ENCODE measurements around the gene SLC30A2. TPM values are rescaled to one million over a fixed set of nuclear protein-coding genes. Genes with fewer than 3 reads are reported as not detected.

SLC30A2 gene
- total and polyA plus RNA-seq, 10 of the 15 experiments (the other 5 are each of a cell fraction or from before 2014, with no cell fraction given), result 0.13 TPM; not detected in 9

DNA sequence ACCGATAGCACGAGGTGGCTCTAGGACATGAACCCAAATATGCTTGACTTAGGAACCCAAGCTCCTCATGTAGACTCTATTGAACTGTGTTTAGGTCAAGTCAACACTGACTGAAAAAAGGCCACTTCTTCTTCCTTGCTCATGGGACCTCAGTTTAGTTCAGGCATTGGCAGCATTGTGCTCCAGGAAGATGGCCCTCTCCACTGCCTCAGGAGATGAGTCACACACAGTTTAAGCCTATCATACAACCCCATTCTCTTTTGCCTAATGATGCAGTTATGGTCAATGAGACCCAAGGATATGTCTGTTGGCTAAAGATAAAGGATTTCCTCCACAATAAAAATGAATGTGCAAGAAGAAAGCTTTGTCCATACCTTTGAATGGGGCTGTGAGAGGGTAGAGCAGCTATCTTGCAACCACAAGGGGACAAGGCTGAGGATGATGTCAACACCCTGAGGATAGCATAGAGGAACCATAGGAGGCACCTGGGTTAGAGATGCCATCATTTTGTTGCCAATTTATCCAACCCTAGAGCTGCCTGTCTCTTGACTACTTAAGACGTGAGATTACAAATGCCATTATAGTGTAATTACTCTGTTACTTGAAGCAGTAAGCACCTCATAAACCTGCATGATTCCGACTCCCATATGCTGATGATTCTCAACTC lies 24.5 kb upstream of the SLC30A2 start (continued):
- no peak for TF ChIP-seq PAX8 (IDR thresholded peaks at IDR 0.05)
- TF ChIP-seq YBX1 (IDR thresholded peaks at IDR 0.05), result no peak

DNA sequence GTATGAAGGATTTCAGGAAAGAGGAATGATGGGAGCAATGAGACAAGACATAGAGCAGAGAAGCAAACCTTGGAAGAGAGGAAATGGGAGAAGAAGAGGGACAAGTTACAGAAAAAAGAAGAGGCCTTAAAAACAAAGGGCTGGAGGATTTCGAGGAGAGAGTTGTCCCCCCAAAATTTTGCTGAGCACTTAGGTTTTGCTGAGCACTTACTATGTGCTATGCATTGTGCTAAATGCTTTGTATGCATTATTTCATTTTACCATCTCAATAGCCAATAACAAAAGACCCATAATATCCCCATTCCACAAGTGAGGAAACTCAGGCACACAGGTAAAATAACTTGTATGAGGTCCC lies 24.0 kb upstream of the SLC30A2 start:
- no peaks in the 10 kb centered on the region for H3K4me1 ChIP-seq (ENCODE audit: control insufficient read depth, insufficient read depth, low read length)
- ATAC-seq (no peak), DNase-seq (ENCODE audit: low read depth, low spot score) (no peak), FAIRE-seq (no peak)
- TF ChIP-seq, protein P1, sequence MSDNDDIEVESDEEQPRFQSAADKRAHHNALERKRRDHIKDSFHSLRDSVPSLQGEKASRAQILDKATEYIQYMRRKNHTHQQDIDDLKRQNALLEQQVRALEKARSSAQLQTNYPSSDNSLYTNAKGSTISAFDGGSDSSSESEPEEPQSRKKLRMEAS (IDR thresholded peaks at IDR 0.05; ENCODE audit: low read depth, low read length), result no peak
- TF ChIP-seq HDAC6 (IDR thresholded peaks at IDR 0.05; ENCODE audit: unreplicated experiment) (no peak), PML (IDR thresholded peaks at IDR 0.05; ENCODE audit: low read length) (no peak), ETV6 (conservative IDR thresholded peaks at IDR 0.05 in 1 of 2, IDR thresholded peaks at IDR 0.05 in 1 of 2; ENCODE audit: borderline replicate concordance in 1 of 2, low read depth in 1 of 2) (no peak), NR2F1 (conservative IDR thresholded peaks at IDR 0.05) (no peak), ASH2L (IDR thresholded peaks at IDR 0.05; ENCODE audit: borderline replicate concordance, low read depth) (no peak)
- ChIA-PET CTCF (no interaction called here), RAD21 (ENCODE audit: unreplicated experiment) (no interaction called here), POLR2A (no interaction called here), SMC1A (ENCODE audit: uncharacterized antibody, unreplicated experiment) (no interaction called here)
- in situ Hi-C loops (cut with MboI), result no loop called here
- no peaks in the 10 kb centered on the region for H3K9me3 ChIP-seq (replicated peaks; ENCODE audit: control insufficient read depth, insufficient read depth, low read length)
- H3K4me2 ChIP-seq (ENCODE audit: control insufficient read depth, insufficient read depth), result no peak overlapping the region
- peaks cover 0 to 7% of the 10 kb centered on the region in 2 experiments; a peak in 2 of 4 replicates for H3K27me3 ChIP-seq (replicated peaks in 1 of 2; ENCODE audit: control insufficient read depth in 2 of 2, insufficient read depth in 2 of 2, low read length in 1 of 2)
- H2AFZ ChIP-seq (ENCODE audit: control insufficient read depth, low read depth, low read length), result no peak overlapping the region
- 0% methylated on average over 1 of the region's 1 CpG for WGBS (ENCODE audit: insufficient coverage, insufficient replicate concordance, low lambda C conversion rate, missing lambda C conversion rate)
- H3K27ac ChIP-seq (ENCODE audit: control insufficient read depth, insufficient read depth), result no peak overlapping the region
- no TSS peak for BruUV-seq (replicated peaks)
- H3K79me2 ChIP-seq (ENCODE audit: control insufficient read depth, insufficient read depth, low read length), result no peaks in the 10 kb centered on the region
- no peak overlapping the region for H3K4me3 ChIP-seq
- intact Hi-C loops (cut with micrococcal nuclease; ENCODE audit: unreplicated experiment), result no loop called here
- no peaks in the 10 kb centered on the region for H3K36me3 ChIP-seq (ENCODE audit: control insufficient read depth in 2 of 2, insufficient read depth in 2 of 2, low read length in 1 of 2)
- H4K20me1 ChIP-seq (ENCODE audit: control insufficient read depth, insufficient read depth), result no peaks in the 10 kb centered on the region; the same call in 1 of the 2 replicates
- H3K9ac ChIP-seq (ENCODE audit: control insufficient read depth, insufficient read depth, low read length), result no peak overlapping the region
